HuH-7.5 (cell line): ENCODE measurements around the gene NEDD4L.
"Not testable (repeated sequence)": the region's sequence is repeated elsewhere in the genome, so short reads cannot be mapped to it uniquely, and the experiment has no call there.

Experiments used
- DNase-seq: peaks from one replicate; pipeline ENCODE4 v3.0.0; 2011; ENCODE audit warnings: low spot score

Gene NEDD4L

DNA sequence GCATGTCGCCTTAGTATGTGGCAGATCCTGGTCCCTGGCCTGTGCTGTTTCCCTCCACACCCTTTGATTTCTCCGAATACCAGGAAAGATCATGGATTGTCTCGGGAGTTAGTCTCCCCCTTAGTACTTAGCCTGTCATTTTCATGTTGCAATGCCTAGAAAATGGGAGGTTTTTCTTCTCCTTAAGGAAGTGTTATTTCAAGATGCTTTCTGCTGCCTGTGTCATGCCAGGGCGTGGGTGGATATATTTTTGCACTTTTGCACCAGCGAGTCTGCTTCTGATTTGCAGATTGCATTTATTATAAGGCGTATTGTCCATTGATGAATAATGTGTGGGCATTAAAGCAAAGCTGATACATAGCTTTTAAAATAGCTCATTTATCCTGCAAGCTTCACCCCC is 223.5 kb downstream of the NEDD4L start:
- no peak for DNase-seq

DNA sequence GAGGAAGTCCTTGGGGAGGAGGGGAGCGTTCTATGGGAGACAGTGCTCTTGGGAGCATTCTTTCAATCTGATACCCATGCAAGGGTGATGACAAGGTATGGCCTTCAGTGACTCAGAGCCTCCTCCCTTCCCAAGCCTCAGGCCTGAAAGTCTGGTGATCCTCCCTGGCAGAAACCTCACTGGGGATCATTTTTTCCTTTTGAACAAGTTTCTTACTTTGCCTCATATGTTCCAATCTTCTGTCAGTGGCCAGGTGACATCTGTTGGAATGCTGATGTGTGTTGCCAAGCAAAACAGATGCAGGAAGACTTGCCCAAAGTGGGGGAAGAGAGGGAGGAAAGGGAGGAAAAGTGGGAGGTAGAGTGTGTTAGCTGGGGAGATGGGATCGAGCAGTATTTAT is 224.8 kb downstream of the NEDD4L start:
- no peak for DNase-seq

DNA sequence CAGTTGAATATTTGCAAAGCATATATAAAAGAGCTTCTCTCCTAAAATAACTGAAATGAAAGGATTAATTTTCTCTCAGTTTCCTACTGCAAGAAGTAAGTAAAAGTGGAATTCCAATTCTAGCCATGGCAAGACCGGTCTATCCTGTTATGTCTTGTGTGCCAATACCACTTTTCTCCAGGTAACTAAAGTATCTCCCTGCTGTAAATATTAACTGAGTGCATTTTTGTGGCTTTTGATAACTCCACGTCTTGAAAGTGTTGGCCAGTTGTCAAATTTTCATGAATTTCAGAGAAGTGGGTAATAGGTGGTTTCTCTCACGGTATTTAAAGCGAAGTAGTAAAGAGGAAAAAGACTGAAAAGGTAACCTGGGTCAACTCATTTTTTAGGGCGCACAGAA is 225.9 kb downstream of the NEDD4L start:
- no peak for DNase-seq

DNA sequence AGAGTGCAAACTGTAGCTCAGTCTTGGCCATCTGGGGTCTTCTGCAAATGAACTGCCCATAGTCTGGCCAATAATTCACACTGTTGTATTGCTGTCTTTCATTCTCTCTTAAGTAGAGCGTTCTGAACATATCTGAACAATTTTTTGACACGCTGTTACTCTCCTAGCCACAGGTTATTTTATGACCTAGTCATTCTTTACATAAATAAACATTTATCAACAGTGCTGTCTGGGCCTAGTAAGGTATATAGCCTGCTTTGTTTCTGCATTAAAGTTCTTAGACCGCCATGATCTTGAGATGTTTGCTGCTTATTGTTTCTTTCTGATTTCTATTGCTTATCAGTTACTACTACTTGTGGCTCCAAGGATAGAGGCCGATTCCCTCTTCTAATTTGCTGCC is 226.4 kb downstream of the NEDD4L start:
- no peak for DNase-seq

DNA sequence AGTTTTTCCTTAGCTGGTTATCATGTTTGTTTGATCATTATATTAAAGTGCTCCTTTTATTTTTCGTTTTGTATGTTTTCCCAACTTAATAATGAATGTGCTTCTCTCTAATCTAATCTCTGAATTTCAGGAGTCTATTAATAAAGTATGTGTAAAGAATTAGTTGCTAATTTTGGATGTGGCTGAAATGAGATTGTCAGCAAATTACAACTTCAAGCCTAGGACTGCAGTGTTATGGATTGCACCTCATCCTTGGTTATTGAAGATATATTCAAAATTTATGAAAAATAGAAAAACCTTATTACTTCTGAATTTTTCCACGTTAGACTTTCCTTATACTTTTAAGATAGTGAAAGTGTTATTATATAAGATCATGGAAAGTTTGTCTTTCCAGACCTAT is 227.7 kb downstream of the NEDD4L start:
- DNase-seq = no peak

- DNase-seq = no peak
Measured at GRCh38 chr18:58272209-58272608, 228.2 kb downstream of the NEDD4L start.

DNA sequence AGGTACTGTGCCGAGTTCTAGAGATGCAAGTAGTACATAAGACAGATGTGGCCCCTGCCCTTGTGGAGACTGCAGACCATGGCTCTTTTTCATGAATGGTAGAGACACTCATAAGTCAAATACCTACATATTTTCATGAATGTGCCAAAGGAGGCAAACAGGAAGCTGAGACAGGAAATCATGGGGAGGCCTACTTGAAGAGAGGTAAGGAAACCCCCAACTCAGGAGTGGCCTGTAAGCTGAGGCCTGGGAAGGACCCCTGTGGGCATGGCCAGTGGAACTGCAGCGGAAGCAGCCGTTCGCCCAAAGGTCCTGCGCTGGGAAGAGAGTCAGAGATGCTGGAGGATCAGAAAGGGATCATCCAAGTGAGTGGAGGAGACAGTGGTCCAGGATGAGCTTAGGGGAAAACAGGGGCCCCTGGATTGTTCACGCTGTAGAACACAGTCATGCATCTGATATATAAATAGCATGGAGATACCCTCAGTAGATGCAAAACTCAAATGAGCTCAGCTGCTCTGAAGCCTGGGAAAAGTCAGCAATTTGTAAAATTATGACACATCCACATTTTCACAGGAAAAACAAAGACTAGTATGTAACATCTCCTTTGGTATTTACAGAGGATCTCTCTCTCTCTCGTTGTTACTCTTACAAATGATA is 228.9 kb downstream of the NEDD4L start:
- no peak for DNase-seq

DNA sequence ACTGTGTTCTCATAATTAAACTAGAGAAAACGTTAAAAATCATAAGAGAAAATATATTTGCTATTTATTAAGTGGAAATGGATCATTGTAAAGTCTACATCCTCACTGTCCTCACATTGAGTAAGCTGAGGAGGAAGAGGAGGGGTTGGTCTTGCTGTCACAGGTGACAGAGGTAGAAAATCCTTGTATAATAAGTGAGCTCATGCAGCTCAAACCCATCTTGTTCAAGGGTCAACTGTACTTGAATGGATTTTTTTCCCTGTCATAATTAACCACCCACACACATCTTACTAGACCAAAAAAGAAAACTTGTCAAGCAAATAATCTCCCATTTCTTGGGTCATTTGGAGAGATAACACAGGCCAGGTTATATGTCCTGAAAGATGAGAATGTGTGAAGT is 231.2 kb downstream of the NEDD4L start:
- no peak for DNase-seq

DNA sequence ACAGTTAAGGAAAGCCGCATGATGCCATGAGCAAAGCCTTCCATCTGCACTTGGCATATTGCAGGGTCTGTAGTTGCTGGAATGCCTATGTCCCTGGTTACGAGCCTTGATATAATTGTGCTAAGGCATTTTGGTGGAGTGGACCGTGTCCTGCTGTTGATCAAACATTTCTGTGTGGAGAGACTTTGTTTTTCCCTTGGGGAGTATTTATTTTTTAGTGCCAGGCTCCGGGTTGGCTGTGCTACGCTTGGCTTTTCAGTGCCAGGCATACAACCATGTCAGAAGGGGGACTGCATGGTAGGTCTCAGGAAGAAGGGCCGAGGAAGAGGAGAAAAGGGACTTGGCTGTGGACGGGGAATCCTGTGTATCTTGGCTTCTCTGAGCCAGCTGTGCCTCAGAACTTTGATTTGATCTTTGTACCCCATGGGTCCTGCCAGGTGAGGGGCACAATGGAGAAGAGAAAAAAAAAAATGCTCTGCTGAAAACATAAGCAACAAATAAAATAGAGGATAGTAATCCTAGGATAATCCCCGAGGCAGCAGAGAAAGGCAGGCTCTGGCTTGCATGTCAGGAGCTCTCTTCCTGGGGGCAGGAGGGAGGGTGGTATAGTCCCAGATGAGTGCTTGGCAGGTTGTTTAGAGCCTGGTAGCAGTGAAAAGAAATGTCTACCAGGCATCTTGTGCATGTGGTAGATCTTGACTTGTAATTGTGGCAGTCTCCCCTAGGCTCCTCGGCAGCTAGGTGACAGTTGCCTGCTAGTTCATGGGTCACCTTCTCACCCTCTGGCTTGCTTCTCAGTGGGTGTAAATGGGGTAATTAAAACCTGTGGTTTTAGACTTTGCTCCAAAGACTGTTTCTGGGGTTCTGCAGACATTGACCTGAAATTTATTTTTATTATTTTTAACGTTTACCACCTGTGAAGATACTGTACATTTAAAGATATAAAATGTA is 233.0 kb downstream of the NEDD4L start:
- DNase-seq = no peak

- no peak for DNase-seq
Measured at GRCh38 chr18:58279504-58280175, 235.6 kb downstream of the NEDD4L start.

DNA sequence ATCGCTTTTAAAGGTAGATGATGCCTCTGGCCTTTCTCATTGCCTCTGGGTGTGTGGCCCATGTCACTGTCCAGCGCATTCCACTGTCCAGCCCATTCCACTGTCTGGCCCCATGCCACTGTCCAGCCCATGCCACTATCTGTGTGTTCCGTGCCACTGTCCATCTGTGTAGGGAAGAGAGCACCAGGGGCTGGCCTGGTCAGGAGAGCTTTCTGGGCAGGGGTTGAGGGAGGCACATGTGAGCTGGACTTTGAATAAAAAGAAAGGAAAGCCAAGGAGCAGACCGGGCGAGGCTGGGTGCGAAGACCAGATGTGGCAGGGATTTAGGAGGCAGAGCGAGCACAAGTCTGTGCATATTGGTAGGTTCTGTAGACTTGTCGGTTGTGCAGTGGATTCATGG is 236.2 kb downstream of the NEDD4L start:
- DNase-seq = no peak

DNA sequence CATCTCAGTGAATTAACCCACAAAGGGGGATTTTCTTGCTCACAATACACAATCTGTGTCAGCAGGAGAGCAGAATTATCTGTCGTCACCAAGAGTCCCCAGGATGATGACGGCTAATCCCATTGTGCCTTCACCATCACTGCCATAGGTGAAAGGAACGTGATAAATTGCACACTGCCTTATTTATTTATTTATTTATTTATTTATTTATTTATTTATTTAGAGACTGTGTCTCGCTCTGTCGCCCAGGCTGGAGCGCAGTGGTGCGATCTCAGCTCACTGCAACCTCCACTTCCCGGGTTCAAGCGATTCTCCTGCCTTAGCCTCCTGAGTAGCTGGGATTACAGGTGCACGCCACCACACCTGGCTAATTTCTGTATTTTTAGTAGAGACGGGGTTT is 238.8 kb downstream of the NEDD4L start:
- DNase-seq = not testable (repeated sequence)

GRCh38 chr18:58284699-58285448 is 240.8 kb downstream of the NEDD4L start:
- DNase-seq = no peak

DNA sequence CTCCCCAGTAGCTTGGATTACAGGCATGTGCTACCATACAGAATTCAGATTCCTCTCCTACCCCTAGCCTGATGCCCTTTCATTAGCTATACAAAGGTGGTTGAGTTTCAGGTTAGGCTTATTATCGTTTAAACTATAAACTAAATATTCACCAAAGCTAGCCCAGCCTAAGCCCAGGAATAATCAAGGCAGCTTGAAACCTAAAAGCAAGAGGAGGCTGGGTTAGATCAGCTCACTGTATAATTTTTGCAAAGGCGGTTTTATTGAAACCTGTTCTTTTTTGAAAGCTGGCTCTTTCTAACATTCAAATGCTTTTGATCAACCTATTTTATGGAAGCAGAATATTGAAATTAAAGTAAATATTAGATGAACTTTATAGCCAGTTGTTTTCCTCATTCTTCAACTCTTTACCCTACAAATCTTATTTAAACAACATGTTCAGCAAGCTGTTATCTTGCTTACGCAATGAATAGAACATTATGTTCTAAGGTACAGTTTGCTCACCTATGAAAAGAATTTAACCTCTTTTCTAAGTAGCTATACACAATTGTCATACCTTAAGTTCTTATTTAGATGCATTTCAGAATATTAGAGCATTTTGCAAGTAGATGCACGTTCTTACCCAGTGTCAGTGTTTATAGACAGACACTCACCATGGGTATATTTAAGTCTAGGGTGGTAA is 241.6 kb downstream of the NEDD4L start:
- DNase-seq = no peak

- DNase-seq = no peak
Measured at GRCh38 chr18:58286632-58287352, 242.8 kb downstream of the NEDD4L start.

- no peak for DNase-seq
Measured at GRCh38 chr18:58287353-58288274, 243.6 kb downstream of the NEDD4L start.

GRCh38 chr18:58288921-58289797 is 245.1 kb downstream of the NEDD4L start:
- DNase-seq = no peak

- no peak for DNase-seq
Measured at GRCh38 chr18:58290116-58290695, 246.2 kb downstream of the NEDD4L start.
